Stimulated activated naive B cell treated with anti-CD40 and anti-IgM and Interleukin-4, amounts not matched to agents 10 μg/mL and 1 μg/mL and 100 μg/mL, for 72 hours (primary cell): Measurements from ENCODE around the gene ATP9B.

Source experiments
- ATAC-seq, 2 donors: fragments of 150-1000 bp; cut with Tn5 transposase; replicated peaks; 2 replicates each; pipeline ENCODE4 v1.10.0; 2021; ENCODE audit warnings: moderate library complexity in 1 of 2
- DNase-seq: peaks from one replicate; pipeline ENCODE4 v3.0.0; 2021
- H3K27ac Mint-ChIP-seq: one replicate; pipeline ENCODE4 v1.8.0; 2022; ENCODE audit warnings: mild to moderate bottlenecking, mixed read lengths
- H3K27me3 Mint-ChIP-seq, 2 donors: one replicate each; pipeline ENCODE4 v1.8.0; 2022; ENCODE audit warnings: mixed read lengths in 2 of 2
- H3K36me3 Mint-ChIP-seq, 2 donors: one replicate each; pipeline ENCODE4 v1.8.0; 2022; ENCODE audit warnings: mixed read lengths in 2 of 2, mild to moderate bottlenecking in 1 of 2
- H3K4me1 Mint-ChIP-seq, 2 donors: one replicate each; pipeline ENCODE4 v1.8.0; 2022; ENCODE audit warnings: mixed read lengths in 2 of 2, mild to moderate bottlenecking in 1 of 2
- H3K4me3 Mint-ChIP-seq, 2 donors: one replicate each; pipeline ENCODE4 v1.8.0; 2022; ENCODE audit warnings: mild to moderate bottlenecking in 2 of 2, mixed read lengths in 2 of 2, moderate library complexity in 1 of 2
- H3K9me3 Mint-ChIP-seq, 2 donors: one replicate each; pipeline ENCODE4 v1.8.0; 2022; ENCODE audit warnings: mixed read lengths in 2 of 2, mild to moderate bottlenecking in 1 of 2

ATP9B gene

GRCh38 chr18:79399275-79400081, 330.3 kb downstream of the ATP9B start:
- Mint-ChIP-seq H3K4me1 (peaks cover 41 to 66% of the 10 kb centered on the region in 2 donors), H3K27me3 (no peaks in the 10 kb centered on the region), H3K4me3 (peak overlapping the region; percentile 88 to 92), H3K9me3 (no peaks in the 10 kb centered on the region), H3K36me3 (peaks cover 38 to 39% of the 10 kb centered on the region in 2 donors), H3K27ac (peak overlapping the region; percentile 92)
- ATAC-seq (peak; percentile 6 to 15), DNase-seq (no peak)

DNA sequence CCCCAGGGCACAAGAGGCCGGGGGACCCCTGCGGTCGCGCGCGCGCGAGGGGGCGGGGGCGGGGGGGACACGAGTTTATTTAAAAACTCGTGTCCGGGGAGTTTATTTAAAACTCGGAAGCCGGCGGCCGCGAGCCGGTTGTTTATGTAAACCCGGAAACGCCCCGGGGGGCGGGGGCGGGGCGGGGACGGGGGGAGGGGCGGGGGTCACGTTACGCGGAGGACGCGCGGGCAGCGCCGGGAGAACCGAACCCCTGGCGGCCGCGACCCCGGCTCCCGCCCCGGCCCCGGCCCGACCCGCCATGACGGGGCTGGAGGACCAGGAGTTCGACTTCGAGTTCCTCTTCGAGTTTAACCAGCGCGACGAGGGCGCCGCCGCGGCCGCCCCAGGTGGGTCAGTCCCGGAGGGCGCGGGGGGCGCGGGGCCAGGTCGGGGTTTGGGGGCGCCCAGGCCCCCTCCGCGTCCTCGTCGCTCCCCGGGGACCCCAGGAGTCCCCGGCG, 330.9 kb downstream of the ATP9B start:
- H3K9me3 Mint-ChIP-seq: no peaks in the 10 kb centered on the region
- ATAC-seq: peak; percentile 14 to 35
- no peak for DNase-seq
- H3K4me1 Mint-ChIP-seq: peaks cover 47 to 69% of the 10 kb centered on the region in 2 donors
- H3K27me3 Mint-ChIP-seq: no peaks in the 10 kb centered on the region
- no peak overlapping the region for H3K27ac Mint-ChIP-seq
- peaks cover 41 to 44% of the 10 kb centered on the region in 2 donors for H3K36me3 Mint-ChIP-seq
- H3K4me3 Mint-ChIP-seq: peak overlapping the region in 1 of 2 donors; percentile 93

- H3K36me3 Mint-ChIP-seq: peaks cover 43 to 49% of the 10 kb centered on the region in 2 donors
- ATAC-seq (peak; percentile 1 to 3), DNase-seq (no peak)
- no peaks in the 10 kb centered on the region for H3K9me3 Mint-ChIP-seq
- H3K27ac Mint-ChIP-seq: peak overlapping the region; percentile 98
- peaks cover 51 to 75% of the 10 kb centered on the region in 2 donors for H3K4me1 Mint-ChIP-seq
- peak overlapping the region; percentile 86 to 93 for H3K4me3 Mint-ChIP-seq
- no peaks in the 10 kb centered on the region for H3K27me3 Mint-ChIP-seq
These were observed 331.6 kb downstream of the ATP9B start for GRCh38 chr18:79400591-79401381.

DNA sequence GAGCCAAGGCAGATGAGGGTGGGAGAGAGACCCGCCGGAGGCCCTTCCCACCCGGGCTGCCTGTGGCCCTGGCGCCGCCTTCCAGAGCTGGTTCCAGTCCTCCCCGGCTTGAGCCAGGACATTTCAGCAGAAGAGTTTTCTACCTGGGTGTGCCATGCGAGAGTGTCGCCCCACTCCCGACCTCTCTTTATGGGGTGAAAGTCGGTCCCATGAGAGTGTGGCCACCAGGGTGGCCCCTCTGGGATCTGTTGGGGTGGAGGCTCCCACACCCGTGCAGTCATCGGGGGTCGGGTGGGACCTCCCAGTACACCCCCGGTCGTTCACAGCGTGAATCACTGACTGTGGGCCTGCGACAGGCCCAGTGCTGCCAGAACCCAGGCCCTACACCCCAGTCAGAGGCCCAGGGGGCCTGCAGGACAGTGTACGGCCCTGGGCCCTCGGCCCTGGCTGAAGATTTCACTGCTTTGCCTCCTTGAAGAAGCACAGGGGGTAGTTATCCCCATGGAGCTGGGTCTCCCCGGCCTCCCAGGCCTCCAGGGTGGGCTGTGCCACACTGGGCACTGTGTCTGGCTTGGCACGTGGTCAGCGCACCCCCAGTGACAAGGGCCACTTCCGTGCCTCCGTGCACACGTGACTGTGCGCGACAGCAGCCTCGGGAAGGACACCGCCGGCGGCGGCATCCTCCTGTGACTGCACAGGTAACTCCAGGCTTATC, 332.5 kb downstream of the ATP9B start:
- Mint-ChIP-seq H3K27ac (peak overlapping the region; percentile 98), H3K9me3 (peaks cover 2 to 4% of the 10 kb centered on the region in 2 donors), H3K4me1 (peaks cover 58 to 83% of the 10 kb centered on the region in 2 donors), H3K4me3 (peak overlapping the region; percentile 86 to 93), H3K36me3 (peaks cover 49 to 55% of the 10 kb centered on the region in 2 donors), H3K27me3 (no peaks in the 10 kb centered on the region)
- ATAC-seq: no peak
- no peak for DNase-seq

DNA sequence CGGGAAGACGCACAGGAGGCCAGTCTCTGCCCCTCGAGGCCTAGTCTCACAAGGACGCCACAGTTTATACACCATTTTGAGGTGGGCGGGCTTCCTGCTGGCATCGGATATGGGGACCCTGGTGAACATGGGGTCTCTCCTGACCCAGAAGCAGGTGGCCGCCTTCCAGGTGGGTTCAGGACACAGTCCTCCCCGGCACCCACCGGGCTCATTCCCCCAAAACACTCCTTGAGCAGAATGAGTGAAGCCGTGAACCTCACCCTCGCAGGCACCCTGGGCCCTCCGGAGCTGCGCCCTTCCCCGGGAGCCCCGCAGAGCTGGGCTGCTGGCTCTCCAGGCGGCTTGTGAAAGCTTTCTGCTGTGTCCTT, 333.0 kb downstream of the ATP9B start:
- Mint-ChIP-seq H3K4me1 (peaks cover 58 to 81% of the 10 kb centered on the region in 2 donors), H3K36me3 (peaks cover 49 to 58% of the 10 kb centered on the region in 2 donors), H3K27ac (peak overlapping the region; percentile 98), H3K4me3 (peak overlapping the region; percentile 86 to 93), H3K27me3 (no peaks in the 10 kb centered on the region), H3K9me3 (peaks cover 2 to 4% of the 10 kb centered on the region in 2 donors)
- DNase-seq: no peak
- ATAC-seq: no peak

DNA sequence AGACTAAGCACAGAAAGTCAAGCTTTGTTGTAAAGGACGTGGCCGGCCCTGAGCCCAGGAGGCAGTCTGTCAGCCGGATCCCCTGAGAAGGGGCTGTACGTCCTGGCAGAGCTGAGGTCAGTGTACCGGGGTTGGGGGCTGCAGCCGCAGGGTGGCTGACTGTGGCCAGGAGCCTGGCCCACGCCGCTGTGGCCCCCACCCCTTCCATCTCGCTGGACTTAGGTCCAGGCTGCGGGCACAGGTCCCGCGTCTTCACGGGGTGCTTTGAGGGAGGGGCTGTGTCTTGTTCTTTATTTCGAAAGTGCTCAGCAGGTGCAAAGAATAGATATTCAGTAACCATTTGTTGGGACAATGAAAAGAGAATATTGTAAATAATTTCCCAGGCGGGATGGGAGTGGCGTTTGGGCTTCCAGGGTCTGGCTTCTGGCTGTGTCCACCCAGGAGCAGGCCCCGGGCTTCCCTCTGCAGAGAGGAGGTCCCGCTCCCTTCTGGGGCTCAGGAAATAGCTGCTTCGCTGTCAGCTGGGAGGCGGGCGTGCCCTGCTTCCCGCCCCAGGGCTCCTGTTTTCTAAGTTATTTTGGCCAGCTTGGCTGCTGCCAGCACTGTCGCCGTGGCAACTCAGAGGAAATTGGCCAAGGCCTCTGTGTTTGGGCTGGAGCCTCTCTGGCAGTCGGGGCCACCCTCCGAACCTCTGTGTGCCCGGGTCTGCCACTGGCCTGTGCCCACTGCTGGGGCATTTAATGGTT, 334.0 kb downstream of the ATP9B start:
- H3K27me3 Mint-ChIP-seq: no peaks in the 10 kb centered on the region
- ATAC-seq (no peak), DNase-seq (no peak)
- H3K27ac Mint-ChIP-seq: peak overlapping the region; percentile 98
- H3K9me3 Mint-ChIP-seq: peaks cover 2 to 4% of the 10 kb centered on the region in 2 donors
- peak overlapping the region; percentile 86 to 93 for H3K4me3 Mint-ChIP-seq
- peaks cover 59 to 79% of the 10 kb centered on the region in 2 donors for H3K4me1 Mint-ChIP-seq
- H3K36me3 Mint-ChIP-seq: peaks cover 56 to 66% of the 10 kb centered on the region in 2 donors

DNA sequence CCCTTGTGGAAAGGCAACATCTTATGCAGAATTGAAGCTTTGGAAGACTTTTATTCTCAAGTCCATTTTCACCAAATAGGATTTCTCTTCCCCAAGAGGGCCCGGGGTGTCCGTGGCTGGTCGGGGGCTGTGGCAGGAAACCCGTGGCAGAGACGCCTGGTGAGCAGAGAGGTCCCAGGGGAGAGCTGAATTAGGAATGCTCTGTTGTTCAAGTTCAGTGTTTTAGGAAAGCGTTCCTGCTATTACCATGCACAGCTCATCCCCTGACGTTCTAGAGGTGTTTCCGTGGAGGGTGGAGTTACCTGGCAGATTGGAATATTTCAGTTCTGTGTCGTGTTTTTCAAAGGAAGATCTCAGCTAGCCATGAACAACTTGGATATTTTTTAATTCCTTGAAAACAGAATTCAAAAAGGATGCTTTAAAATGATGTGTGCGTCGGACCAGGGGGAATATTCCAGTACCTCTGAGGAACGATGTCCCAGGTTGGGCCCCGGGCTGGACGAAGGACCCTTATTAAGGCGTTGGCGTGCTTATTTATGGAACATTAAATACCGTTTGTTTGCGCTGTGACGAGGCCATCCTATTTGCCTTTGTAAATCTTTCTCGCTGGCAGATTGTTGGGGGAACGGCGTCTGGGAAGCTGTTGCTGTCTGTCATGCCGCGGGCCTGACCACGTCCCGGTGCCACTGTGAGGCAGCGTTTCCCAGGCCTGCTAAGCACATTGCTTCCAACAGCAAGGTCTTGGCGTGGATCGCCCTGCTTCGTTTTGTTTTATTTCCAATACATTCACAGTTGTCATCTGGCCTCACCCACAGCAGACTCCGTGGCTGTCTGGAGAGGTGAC, 334.8 kb downstream of the ATP9B start:
- Mint-ChIP-seq H3K27ac (peak overlapping the region; percentile 98), H3K4me1 (peaks cover 54 to 71% of the 10 kb centered on the region in 2 donors), H3K27me3 (no peaks in the 10 kb centered on the region), H3K36me3 (peaks cover 51 to 58% of the 10 kb centered on the region in 2 donors), H3K4me3 (peak overlapping the region; percentile 86 to 93), H3K9me3 (peaks cover 2 to 4% of the 10 kb centered on the region in 2 donors)
- no peak for DNase-seq
- no peak for ATAC-seq

DNA sequence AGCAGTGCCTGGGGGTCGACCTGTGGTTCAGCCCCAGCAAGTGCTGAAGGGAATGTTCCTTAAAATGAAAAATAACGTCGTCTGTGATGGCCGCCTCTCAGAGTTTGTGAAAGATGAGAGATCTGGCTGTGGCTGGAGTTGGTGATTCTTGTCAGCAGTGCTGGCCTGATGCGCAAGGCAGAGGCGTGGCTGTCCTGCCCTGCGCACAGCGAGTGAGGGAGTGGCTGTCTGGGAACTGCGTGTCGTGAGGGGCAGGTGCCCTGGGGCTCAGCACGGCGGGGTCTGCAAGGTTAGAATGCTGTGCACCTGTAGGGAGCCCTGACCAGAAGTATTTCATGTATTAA, 335.3 kb downstream of the ATP9B start:
- H3K4me1 Mint-ChIP-seq: peaks cover 53 to 65% of the 10 kb centered on the region in 2 donors

DNA sequence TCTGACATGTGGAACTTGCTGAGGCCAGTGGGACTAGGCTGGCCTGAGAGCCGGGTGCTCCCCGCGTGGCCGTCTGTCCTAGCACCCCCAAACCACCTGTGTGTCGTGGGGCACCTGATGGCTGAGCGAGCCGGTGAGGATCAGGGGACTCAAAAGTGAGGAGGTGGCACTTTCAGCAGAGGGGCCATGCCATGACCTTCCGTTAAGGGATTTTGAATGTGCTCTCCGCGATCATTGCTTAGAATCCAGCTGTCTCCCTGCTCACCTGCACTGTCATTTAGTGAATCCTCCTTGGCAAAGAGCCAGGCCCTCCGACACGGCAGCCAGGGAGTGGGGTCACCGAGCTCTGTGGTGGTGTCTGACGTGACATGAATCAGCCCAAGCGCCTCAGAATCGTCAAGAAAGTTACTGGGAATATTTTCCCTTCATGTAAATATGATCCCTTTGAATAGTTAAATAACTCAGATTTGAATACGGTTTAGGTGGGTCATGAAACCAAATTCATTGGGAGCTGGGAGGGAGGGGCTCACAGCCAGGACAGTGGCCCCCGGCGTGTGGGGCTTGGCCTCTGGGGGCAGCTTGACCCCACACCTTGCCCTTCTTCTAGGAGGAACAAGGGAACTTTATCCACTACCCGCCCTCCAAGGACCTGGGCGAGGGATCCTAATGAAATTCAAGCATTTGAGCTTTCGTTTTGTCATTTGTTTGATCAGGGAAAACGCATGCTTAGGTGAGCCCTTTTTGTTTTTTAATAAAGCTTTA, 336.0 kb downstream of the ATP9B start:
- Mint-ChIP-seq H3K4me3 (peak overlapping the region; percentile 76 to 86), H3K27me3 (no peaks in the 10 kb centered on the region), H3K9me3 (peaks cover 2 to 4% of the 10 kb centered on the region in 2 donors), H3K36me3 (peaks cover 46 to 53% of the 10 kb centered on the region in 2 donors), H3K27ac (peak overlapping the region; percentile 98), H3K4me1 (peaks cover 53 to 65% of the 10 kb centered on the region in 2 donors)
- ATAC-seq (no peak), DNase-seq (no peak)

More for the DNA sequence above, 335.3 kb downstream of the ATP9B start:
- peaks cover 2 to 4% of the 10 kb centered on the region in 2 donors for H3K9me3 Mint-ChIP-seq
- ATAC-seq: no peak
- peak overlapping the region; percentile 98 for H3K27ac Mint-ChIP-seq
- no peak for DNase-seq
- peak overlapping the region; percentile 57 to 86 for H3K4me3 Mint-ChIP-seq
- no peaks in the 10 kb centered on the region for H3K27me3 Mint-ChIP-seq
- H3K36me3 Mint-ChIP-seq: peaks cover 46 to 53% of the 10 kb centered on the region in 2 donors

DNA sequence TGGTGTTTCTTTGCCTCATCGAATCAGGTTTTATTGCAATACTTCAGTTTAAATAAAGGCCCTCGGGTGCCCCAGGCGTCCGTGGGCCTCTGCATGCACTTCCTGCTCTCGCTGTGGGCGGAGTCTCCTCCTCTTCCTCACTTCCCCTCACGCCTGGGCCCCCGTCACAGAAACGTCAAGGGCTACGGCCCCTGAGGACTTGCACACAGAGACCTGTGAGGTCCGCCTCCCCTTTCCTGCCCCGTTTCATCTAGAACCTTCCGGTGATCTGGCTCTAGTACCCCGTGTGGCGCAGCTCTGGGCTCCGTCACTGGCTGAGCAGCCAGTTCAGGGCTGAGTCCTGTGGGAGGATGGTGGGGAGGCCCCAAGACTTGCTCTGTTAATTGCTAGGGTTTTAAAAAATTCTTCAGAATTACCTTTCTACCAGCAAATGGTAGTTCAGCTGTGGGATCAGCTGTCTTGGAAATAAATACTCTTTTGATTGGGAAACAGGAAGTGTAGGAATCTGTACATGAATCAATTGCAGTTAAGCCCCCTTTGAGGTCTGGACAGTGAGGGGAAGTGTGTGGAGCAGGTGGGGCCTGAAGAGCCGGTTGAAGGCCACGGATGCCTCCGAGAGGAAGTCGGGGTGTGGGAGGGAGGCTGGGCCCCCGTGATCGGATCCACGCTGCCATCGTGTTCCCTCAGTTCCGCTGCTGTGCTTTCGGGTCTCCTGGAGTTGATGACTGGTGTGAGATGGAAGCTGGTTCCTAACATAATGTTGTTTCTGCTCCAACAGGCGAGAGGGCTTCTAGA, 336.8 kb downstream of the ATP9B start:
- Mint-ChIP-seq H3K9me3 (peaks cover 2 to 4% of the 10 kb centered on the region in 2 donors), H3K36me3 (peaks cover 49 to 51% of the 10 kb centered on the region in 2 donors), H3K4me3 (peak overlapping the region; percentile 76 to 80), H3K27me3 (no peaks in the 10 kb centered on the region), H3K4me1 (peaks cover 54 to 70% of the 10 kb centered on the region in 2 donors), H3K27ac (peak overlapping the region; percentile 98)
- ATAC-seq: peak; percentile 89 to 93
- peak; percentile 86 for DNase-seq

GRCh38 chr18:79406708-79407107, 337.5 kb downstream of the ATP9B start:
- H3K36me3 Mint-ChIP-seq: peaks cover 44 to 48% of the 10 kb centered on the region in 2 donors
- no peak overlapping the region for H3K4me3 Mint-ChIP-seq
- ATAC-seq (no peak), DNase-seq (no peak)
- H3K27ac Mint-ChIP-seq: peak overlapping the region; percentile 98
- peaks cover 47 to 66% of the 10 kb centered on the region in 2 donors for H3K4me1 Mint-ChIP-seq
- H3K27me3 Mint-ChIP-seq: no peaks in the 10 kb centered on the region
- H3K9me3 Mint-ChIP-seq: peaks cover 2 to 4% of the 10 kb centered on the region in 2 donors
